Measurements from ENCODE around the gene GDPD2. TPM values are rescaled to one million over a fixed set of nuclear protein-coding genes. Genes with fewer than 3 reads are reported as not detected.

Gene GDPD2
- total RNA-seq, 1 donor from 2014 or later: not detected

DNA sequence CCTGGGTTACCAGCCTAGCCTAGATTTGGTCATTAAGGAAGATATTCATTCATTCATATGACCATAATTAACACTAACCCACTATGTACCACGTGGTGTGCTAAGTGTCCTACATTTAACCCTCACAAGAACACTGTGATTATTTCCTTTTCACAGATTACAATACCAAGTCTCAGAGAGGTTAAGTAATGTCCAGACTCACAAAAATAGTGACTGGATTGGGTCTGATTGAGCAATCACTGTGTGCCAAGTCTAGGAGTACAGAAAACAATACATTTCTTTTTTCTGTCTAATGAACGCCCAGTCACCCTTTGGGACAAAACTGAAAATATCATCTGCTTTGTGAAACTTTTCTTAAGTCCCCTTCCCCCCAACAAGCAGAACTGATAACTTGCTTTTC is 13.9 kb downstream of the GDPD2 start:
- no peak for DNase-seq (ENCODE audit: extremely low read depth, low read depth, low spot score)

DNA sequence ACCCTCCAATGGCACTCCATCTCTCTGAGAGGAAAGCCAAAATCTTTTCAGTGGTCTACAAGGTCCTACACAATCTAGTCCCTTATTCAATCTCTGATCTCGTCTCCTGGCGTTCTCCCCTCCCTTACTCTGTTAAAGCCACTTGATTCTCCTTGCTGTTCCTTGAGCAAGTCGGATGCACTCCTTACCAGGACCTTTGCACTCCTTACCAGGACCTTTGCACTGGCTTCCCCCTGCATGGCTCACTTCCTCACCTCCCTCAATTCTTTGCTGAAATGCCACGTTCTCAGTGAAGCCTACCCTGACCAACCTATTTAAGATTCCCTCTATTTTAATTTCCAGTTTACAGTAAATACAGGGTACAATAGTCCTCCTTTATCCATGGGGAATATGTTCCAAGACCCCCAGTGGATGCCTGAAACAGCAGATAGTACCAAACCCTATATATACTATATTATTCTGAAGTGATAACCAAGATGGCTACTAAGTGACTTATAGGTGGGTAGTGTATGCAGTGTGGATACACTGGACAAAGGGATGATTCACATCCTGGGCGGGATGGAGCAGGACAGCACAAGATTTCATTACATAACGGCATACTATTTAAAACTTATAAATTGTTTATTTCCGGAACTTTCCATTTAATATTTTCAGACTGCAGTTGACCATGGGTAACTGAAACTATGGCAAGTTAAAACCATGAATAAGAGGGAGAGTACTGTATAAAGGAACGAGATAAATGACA is 15.0 kb downstream of the GDPD2 start:
- no peak for DNase-seq (ENCODE audit: extremely low read depth, low read depth, low spot score)

DNA sequence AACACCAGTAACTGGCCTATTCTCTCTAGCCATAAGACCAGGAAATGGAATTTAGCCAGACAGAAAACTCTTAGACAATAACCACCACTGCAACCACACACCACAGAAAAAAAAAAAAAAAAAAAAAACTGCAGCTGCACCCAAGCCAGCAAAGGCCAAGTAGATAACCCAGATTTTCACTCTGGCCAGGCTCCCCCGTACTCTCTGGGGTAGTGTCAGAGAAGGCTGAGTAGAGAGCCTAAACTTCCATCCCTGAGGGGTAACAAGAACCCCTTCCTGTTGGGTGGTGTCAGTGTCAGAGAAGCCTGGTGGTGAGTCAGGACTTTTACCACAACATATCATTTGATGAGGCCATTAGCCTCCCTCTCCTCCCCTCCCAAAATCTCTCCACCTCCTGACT is 15.9 kb downstream of the GDPD2 start:
- DNase-seq (ENCODE audit: extremely low read depth, low read depth, low spot score): no peak

DNA sequence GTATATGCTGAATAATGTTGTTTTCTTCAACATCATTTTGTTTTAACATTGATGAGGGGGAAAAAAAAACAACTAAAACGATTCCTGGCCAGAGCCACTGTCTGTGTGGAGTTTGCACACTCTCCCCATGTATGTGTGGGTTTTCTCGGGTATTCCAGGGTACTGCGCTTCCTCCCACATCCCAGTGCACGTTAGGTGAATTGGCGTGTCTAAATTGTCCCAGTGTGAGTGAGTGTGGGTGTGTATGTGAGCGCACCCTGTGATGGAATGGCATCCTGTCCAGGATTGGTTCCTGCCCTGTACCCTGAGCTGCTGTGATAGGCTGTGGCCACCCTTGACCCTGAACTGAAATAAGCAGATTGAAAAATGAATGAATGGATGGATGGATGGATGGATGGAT is 19.1 kb downstream of the GDPD2 start:
- DNase-seq (ENCODE audit: extremely low read depth, low read depth, low spot score): no peak

DNA sequence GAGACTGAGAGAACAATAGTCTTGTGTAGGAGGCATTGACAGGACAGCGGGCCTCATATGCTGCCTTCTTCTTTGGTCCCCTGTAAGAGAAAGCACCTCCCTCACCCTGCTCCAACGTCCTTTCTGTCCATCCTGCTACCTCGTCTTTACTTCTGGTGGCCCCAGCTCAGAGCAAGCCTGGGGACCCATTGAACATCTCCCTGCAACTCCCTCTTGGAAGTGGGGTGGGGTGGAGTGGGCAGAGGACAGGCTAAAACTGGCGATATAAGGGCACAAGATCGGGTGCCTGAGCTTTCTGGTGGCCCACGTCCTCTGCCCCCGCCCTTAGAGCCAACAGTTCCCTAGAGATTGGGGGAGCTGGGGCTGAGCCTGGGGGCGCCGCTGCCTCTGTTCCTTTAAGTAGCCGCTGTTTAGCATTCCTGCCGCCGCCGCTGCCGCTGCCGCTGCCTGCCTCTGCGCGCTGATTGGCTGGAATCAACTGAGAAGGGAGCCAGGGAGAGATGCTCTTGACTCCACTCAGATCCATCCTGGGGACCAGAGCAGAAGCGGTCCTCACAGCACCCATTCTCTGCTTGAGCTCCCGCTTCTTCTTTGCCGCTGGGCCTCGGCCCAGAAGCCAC is 21.3 kb downstream of the GDPD2 start, which contains the start of gene DLG3:
Gene DLG3 (plus strand): TSS at position 510 of the 620 bp plus-strand sequence. CDS start 367 bp downstream, outside the sequence.
- no peak for DNase-seq (ENCODE audit: extremely low read depth, low read depth, low spot score)

DNA sequence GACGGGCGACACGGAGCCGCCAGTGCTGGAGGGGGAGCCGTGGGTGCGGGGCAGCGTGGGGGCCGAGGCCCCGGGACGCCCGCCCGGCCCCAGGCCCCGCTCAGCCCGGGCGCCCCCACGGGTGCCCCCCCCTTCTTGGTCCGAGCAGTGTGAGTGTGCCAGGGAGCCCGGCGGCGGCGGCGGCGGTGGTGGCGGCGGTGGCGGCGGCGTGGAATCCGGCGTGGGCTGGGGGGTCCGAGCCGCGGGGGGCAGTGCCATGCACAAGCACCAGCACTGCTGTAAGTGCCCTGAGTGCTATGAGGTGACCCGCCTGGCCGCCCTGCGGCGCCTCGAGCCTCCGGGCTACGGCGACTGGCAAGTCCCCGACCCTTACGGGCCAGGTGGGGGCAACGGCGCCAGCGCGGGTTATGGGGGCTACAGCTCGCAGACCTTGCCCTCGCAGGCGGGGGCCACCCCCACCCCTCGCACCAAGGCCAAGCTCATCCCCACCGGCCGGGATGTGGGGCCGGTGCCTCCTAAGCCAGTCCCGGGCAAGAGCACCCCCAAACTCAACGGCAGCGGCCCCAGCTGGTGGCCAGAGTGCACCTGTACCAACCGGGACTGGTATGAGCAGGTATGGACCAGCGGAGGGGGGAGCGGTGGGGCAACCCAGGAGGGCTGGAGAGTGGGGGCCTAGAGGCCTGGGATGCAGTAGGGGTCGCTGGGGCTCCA is 22.0 kb downstream of the GDPD2 start:
- no peak for DNase-seq (ENCODE audit: extremely low read depth, low read depth, low spot score)

GRCh38 chrX:70445951-70446350 is 22.8 kb downstream of the GDPD2 start:
- DNase-seq (ENCODE audit: extremely low read depth, low read depth, low spot score): no peak

GRCh38 chrX:70446380-70447350 is 23.6 kb downstream of the GDPD2 start:
- no peak for DNase-seq (ENCODE audit: extremely low read depth, low read depth, low spot score)

GRCh38 chrX:70449457-70449966 is 26.4 kb downstream of the GDPD2 start:
- DNase-seq (ENCODE audit: extremely low read depth, low read depth, low spot score): no peak

GRCh38 chrX:70452143-70452733 is 29.1 kb downstream of the GDPD2 start:
- DNase-seq (ENCODE audit: extremely low read depth, low read depth, low spot score): no peak

DNA sequence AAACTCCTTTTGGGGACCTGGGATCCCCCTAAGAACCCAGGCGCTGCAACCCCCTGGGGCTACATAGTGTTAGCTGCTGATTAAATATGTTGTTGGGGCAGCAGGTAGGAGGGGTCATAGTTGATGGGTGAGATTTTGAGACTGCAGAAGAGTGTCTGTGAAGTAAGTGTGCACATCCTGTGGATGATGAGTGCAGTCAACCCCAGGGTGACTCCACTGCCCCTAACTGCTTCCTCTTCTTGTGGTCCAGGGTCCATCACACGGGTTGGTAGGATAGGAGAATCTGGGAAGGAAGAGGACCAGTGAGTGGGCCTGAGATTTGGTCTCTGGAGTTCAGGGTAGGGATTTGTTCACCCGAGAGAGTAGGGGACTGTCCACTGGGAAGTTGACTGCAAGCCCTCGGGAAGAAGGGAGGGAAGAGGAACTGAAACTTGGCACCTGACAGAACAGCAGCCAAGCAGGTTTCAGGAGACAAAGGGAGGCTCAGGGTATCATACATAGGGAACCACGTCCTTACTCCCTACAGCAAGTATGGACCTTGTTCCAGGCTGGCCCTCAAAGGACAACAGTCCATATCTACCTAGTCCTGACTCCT is 30.0 kb downstream of the GDPD2 start:
- DNase-seq (ENCODE audit: extremely low read depth, low read depth, low spot score): no peak

GRCh38 chrX:70454441-70455365 is 31.6 kb downstream of the GDPD2 start:
- DNase-seq (ENCODE audit: extremely low read depth, low read depth, low spot score): no peak

- DNase-seq (ENCODE audit: extremely low read depth, low read depth, low spot score): no peak
Observed at GRCh38 chrX:70455366-70456202, 32.5 kb downstream of the GDPD2 start.

GRCh38 chrX:70456256-70456655 is 33.1 kb downstream of the GDPD2 start:
- no peak for DNase-seq (ENCODE audit: extremely low read depth, low read depth, low spot score)

DNA sequence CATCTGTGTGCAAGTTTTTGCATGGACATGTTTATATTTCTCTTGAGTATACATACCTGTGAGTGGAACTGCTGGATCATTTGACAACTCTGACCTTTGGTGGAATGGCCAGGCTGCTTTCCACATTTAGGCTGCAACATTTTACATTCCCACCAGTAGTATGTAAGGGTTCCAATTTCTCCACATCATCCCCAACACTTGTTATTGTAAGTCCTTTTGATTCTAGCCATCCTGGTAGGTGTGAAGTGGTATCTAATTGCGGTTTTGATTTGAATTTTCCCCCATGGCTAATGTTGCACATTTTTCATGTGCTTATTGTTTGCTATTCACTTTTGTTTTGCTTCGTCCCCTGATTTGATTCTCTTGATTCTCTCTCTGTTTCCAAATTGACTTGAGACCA is 37.9 kb downstream of the GDPD2 start:
- DNase-seq (ENCODE audit: extremely low read depth, low read depth, low spot score): no peak

DNA sequence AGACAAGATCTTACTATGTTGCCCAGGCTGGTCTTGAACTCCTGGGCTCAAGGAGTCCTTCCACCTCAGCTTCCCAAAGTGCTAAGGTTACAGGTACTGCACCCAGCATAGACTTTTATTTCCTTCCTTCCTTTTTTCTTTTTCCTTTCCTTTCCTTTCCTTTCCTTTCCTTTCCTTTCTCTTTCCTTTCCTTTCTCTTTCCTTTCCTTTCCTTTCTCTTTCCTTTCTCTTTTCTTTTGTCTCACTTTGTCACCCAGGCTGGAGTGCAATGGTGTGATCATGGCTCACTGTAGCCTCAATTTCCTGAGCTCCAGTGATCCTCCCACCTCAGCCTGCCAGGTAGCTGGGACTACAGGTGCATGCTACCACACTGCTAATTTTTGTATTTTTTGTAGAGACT is 40.9 kb downstream of the GDPD2 start:
- DNase-seq (ENCODE audit: extremely low read depth, low read depth, low spot score): no peak

GRCh38 chrX:70466968-70467367 is 43.9 kb downstream of the GDPD2 start:
- no peak for DNase-seq (ENCODE audit: extremely low read depth, low read depth, low spot score)

- no peak for DNase-seq (ENCODE audit: extremely low read depth, low read depth, low spot score)
Observed at GRCh38 chrX:70468709-70469108, 45.6 kb downstream of the GDPD2 start.
